Measurements from ENCODE around the gene TMC6.
"Not testable (repeated sequence)": the region's sequence is repeated elsewhere in the genome, so short reads cannot be mapped to it uniquely, and the experiment has no call there.

Gene TMC6

GRCh38 chr17:78122931-78123249 is 5.7 kb downstream of the TMC6 start:
- no peak for DNase-seq

GRCh38 chr17:78122216-78122930 is 6.2 kb downstream of the TMC6 start:
- no peak for DNase-seq

- no peak for DNase-seq
Observed at GRCh38 chr17:78121801-78122215, 6.7 kb downstream of the TMC6 start.

DNA sequence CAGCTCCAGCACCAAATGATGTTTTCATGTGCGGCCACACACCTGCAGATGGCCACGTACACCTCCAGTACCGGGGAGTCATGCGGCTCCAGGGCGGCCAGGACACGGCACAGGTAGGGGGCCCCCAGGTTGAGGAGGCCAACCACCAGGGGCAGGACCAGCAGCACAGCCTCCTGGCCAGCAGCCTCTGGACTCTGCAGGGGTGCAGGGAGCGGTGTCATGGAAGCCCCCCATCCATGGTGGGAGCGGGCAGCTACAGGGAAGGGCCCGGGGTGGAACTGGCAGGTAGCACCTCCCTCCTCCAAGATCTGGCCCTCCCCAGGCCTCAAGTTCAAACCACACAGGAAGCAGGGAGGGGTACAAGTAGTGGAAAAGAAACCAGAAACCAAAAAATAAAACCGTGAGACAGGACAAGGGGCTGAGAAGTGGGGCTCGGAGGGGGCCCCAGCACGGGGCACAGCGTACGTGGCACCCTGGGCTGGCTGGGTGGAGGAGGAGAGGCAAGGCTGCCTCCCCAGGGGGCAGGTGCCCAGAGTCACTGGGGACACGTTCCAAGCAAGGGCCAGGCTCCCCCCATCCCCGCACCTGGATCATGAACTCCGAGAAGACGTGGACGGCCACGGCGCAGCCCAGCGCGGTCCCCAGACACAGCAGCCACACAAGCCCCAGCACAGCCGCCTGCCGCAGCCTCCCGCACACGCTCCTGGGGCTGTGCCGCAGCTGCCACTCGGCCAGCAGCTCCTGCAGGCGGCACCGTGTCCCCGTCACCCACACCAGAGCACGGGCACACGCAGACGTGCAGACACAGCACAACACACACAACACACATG is 7.4 kb downstream of the TMC6 start:
- DNase-seq: no peak

DNA sequence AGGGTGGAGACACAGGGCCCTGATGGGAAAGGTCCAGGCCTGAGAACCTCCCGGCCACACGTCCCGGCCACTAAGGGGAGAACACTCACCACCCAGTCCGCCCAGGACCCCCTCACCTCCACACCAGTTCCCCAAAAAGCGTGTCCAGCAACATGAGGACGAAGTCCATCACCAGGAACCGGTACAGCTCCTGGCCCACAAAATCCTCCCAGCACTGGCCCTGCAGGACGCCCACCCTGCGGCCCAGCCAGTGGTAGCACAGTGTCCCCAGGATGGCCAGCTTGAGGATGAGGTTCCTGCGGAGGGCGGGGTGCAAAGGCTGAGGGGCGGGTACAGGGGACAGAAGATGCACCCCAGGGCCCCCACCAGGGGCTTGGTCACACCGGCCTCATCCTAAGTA is 8.0 kb downstream of the TMC6 start:
- no peak for DNase-seq

- DNase-seq: no peak
Observed at GRCh38 chr17:78118801-78119241, 9.7 kb downstream of the TMC6 start.

DNA sequence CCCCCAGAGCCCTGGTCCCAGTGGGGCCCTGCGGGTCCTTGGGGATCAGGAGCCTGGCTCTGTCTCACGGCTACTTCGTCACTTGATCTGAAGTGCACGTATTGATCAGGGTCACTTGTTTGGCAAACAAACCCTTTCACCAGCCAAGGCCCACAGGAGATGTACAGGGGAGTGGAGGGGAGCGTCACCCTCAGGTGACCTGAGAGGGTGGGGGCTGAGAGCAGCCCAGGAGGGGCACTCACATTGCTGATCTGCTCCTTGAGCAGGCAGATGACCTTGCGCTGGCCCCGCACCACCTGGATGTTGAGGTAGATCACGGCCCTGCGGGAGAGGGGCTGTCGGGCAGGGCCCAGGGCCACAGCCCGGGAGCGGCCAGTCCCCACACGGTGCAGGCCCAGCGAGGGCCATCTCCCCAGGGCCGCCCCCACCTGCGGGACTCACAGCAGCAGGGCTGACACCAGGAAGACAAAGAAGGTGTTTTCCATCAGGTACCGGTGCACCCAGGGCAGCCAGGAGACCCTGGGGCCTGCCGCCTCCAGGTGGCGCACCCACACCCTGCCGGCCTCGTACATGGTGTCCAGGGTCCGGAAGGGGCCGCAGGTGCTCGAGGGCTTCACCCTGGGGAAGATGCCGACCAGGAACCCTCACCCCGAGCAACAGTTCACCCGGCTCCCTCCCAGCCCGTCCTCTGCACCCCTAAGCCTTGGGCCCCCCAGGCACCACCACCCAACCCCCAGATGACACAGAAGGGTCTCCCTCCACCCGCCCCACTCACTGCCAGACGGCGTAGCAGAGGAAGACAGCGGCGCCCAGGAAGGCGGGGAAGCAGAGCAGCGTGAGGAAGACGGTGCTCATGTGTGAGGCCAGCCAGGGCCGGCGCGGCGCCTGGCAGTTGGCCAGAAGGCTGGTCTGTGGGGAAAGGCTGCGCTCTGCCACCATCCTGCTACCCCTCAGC is 11.3 kb downstream of the TMC6 start:
- DNase-seq: no peak

DNA sequence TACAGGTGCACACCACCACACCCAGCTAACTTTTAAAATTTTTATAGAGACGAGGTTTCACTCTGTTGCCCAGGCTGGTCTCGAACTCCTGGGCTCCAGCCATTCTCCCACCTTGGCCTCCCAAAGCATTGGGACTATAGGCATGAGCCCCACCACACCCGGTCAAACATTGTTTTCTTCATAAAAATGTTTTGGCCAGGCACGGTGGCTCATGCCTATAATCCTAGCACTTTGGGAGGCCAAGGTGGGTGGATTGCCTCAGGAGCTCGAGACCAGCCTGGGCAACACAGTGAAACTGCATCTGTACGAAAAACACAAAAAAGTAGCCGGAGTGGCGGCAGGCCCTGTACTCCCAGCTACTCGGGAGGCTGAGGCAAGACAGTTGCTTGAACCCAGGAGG is 12.1 kb downstream of the TMC6 start:
- DNase-seq: no peak

GRCh38 chr17:78115803-78116202 is 12.8 kb downstream of the TMC6 start:
- not testable (repeated sequence) for DNase-seq

DNA sequence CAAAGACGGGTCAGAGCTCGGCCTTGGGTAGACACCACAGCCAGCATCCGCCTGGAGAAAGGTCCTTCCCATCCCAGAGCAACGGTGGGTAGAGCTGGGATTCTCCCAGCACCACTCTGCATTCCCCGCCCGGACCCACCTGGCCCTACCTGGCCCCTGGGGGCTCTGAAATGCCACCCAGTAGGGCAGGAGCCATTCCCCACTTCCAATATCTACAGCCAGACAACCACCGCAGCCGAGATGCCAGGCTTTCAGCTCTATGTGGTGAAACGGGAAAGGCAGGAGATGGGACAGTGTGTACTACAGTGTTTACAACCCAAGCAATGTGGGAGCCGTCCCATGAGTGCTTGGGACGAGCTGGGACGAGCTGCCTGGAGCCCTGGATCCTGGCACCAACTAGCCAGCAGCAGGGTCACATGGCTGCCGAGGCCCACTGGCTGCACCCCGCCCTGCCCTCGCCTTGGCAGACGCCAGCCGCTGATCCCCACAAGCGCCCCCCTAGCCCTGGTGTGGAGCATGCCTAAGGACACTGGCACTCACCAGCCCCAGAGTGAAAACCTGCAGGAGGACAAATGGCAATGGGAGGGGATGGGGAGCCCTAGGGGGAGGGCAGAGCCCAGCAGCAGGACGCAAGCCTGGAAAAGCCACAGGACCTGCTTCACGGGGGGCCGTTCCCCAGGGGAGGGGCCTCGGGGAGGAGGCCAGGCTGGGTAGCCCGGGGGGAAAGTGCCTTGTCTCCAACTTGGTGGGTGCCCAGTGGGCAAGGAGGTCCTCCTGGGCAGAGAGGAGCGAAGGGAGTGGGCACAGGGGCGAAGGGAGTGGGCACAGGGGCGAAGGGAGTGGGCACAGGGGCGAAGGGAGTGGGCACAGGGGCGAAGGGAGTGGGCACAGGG is 13.5 kb downstream of the TMC6 start:
- DNase-seq: no peak

GRCh38 chr17:78113804-78114785 is 14.5 kb downstream of the TMC6 start:
- no peak for DNase-seq

DNA sequence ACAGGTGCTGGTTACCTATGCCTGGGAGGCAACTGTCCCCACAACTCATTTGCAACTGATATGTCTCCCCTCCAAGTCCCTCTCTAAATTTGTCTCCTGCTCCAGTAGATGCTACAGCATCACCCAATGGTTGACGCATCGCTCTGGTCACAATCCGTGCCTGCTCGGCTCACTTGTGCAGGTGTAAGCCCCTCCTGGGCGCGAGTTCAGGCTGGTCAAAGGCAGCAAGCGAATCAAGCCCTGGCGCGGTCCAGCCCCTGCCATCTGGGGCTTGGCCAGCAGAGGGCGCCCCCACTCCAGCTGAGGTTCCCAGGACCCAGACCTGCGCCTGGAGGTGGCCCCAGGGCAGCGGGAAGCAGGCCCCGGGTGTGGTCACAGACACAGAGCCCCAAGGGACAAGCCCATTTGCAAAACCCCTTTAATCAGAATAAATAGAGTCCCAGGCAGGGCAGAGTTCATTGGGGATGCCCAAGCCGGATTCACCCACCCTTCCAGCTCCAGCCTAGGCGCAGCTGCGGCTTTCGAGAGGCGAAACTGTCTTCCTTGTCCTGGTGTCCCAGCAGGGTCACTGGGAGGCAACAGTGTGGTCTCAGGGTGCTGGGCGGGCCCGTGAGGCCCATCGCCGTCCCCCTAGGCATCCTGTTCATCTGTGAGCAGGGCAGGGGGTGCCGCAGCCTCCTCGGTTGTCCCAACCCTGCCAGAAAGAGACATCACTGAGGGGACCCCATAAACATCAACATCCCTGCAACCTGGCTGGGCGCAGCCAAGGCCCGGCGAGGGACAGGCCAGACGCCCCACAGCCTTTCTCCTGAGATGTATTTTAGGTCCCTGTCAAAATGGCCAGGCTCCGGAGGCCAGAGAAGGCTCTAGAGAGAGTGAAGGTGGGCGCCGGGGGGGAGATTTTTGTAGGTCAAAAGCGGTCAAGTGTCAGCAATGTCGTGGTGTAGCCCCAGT is 15.8 kb downstream of the TMC6 start:
- no peak for DNase-seq

DNA sequence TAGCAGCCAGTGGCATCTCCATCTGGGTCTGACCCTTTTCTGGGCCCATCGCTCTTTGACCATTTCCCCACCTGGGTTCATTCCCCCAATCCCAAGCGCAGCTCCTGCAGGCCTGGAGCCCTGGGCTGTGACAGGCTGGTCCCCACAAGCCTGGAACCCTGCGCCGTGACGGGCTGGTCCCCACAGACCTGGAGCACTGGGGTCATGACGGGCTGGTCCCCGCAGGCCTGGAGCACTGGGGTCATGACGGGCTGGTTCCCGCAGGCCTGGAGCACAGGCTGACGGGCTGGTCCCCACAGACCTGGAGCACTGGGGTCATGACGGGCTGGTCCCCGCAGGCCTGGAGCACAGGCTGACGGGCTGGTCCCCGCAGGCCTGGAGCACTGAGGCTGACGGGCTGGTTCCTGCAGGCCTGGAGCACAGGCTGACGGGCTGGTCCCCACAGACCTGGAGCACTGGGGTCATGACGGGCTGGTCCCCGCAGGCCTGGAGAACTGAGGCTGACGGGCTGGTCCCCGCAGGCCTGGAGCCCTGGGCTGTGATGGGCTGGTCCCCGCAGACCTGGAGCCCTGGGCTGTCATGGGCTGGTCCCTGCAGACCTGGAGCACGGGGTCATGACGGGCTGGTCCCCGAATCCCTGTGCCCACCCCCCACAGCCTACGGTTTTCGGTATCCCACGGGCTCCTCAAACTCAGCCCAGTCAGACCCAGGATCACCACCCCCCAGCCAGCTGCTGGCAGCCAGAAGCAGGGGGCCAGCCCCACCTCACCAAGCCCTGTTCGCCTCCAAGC is 16.6 kb downstream of the TMC6 start:
- no peak for DNase-seq

DNA sequence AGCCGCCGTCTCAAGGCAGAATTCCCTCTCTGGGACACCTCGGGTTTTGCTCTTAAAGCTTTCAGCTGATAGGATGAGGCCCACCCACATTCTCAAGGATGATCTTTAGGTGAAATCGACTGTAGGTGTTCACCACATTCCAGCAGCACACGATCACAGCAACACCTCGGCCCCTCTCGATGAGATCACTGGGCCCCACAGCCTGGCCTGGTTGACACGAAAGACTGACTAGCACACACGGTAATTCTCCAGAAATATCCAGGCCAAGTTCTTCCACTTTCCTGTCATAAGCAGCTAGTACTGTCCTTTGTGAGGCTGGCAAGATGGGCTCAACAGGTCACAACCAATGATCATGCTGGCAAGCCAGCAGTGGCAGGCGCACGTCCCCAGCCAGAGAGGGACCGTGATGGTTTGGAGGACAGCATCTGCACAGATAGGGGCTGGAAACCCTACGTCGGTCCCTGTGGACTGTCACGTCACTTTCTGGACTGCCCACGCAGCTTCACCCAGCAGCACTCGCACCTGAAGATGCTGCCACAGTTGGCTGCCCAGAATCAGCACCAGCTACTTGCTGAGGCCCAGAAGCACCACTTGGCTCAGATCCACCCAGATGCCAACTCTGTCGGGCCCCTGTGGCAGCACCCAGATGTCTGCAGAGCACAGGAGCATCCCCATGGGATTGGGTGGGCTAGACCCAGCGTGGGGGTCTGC is 17.4 kb downstream of the TMC6 start:
- DNase-seq: no peak

DNA sequence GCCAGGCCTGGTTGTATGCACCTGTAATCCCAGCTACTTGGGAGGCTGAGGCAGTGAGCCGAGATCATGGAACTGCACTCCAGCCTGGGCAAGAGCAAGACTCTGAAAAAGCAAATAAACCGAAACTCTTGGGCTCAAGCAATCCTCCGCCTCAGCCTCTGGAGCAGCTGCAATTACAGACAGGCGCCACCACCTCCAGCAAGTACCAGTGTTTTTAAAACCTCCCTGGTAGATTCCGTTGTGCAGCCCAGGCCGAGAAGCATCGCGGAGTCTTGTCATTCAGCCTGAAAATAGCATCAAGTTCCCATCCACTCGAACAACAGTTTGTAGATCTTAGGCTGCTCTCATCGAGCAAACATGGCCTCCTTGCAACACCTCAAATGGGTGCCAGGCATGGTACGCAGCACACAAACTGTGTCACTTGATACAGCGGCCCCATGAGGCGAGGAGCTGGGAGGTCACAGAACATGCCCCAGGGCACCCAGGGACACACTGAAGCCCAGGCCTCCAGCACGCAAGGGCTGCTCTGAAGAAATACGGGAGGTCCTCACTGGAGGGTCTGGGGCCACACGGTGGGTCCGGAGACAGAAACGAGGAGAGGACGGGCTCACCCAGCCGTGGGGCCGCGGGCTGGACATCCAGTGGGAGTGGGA is 18.1 kb downstream of the TMC6 start:
- DNase-seq: no peak

- DNase-seq: no peak
Observed at GRCh38 chr17:78109489-78109761, 19.1 kb downstream of the TMC6 start.

DNA sequence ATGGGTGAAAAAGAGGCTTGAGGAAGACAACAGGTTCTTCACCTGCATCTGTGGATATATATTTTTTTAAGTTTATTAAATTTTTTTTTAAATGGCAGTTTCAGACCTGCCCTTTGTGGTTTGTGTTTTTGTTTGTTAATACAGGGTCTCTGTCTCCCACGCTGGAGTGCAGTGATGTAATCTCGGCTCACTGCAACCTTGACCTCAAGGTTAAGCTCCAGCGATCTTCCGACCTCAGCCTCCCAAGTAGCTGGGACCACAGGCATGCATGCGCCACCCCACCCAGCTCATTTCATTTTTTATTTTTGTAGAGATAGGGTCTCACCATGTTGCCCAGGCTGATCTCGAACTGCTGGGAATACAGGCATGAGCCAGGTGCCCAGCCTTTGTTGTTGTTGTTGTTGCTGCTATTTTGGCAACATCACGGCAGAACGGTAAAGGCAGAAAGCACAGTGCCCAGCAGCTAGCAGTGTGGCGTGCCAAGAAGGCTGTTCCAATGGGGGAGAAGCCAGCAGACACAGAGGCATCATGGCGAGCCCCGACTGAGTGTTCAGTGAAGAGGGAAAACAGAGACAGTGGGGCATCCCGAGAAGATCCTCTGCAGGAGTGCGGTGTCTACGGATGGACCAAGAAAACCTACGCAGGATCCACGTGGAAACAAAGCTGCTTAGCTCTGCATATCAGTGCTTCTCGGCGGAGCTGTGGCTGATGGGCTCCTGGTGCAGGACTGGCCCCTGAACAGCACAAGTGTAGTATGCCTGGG is 19.6 kb downstream of the TMC6 start:
- DNase-seq: no peak

Data from NCI-H1417 treated with DMSO at 0.1 percent for 48 hours (cell line).